Fibroblast of upper back skin (primary cell): ENCODE results near the gene TDRD3.
"Not testable (repeated sequence)": the region's sequence is repeated elsewhere in the genome, so short reads cannot be mapped to it uniquely, and the experiment has no call there.

Experiments used
- DNase-seq: peaks from one replicate; pipeline ENCODE4 v3.0.0-alpha.2; 2013

TDRD3 gene

DNA sequence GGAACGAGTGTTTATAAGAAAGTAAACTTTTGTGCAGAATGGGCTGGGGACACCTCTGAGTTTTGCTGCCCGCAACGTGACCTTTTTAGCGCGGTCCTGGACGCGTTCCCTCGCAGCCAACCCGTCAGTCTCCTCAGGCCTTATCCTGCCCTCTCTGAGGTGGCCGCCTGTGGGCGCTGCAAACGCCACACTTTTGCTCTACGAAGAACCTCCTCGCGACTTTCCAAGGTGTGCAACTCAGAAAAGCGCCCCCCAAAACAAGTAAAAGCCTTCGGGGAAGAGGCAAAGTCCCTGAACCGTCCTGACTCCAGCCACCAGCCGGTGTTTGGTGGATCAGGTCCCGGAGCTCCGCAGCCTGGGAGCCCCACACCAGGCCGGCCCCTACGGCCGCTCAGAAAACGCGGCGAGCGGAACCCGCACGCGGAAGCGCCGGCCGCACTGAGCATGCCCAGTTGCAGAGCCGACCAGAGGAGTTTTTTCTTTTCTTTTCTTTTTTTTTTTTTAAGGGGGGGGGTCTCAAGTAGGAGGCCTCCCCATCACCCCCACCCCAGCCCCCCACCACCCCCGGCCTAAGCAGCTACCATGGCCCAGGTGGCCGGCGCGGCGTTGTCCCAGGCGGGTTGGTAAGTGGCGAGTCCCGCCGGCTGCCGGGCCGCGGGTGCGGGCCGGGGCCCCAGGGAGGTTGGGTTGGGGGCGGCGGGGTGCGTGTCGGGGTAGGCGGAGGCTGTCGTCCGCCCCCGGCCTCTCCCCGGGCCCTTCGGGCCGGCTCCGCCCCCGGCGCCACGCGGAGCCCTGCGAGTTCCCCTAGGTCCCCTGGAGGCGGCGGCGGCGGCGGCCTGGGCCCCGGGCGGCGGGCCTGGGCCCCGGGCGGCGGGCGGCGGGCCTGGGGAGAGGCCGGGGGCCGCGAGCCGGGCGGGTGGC lies at the start of gene TDRD3:
TDRD3 (plus strand) TSS at position 438 of the 921 bp plus-strand sequence; CDS start at position 583, 145 bp downstream.
- DNase-seq = peak; percentile 84

GRCh38 chr13:60347690-60348089 lies 49.3 kb upstream of the TDRD3 start:
- DNase-seq = no peak

GRCh38 chr13:60348097-60348496 lies 48.9 kb upstream of the TDRD3 start:
- no peak for DNase-seq

DNA sequence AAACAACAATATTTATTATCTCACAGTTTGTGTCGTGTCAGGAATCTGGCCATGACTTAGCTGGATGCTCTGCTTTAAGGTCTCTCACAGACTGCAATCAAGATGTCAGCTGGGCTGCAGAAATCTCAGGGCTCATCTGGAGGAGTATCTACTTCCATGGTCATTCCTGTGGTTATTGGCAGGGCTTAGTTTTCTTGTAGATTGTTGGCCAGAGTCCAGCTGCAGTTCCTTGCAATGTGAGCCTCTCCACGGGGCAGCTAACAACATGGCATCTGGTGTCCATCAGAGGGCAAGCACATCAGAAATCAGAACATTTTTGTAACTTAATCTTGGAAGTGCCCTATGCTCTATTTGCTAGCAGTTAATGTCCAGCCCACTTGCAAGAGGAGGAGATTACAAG lies 45.7 kb upstream of the TDRD3 start:
- DNase-seq = peak; percentile 91

DNA sequence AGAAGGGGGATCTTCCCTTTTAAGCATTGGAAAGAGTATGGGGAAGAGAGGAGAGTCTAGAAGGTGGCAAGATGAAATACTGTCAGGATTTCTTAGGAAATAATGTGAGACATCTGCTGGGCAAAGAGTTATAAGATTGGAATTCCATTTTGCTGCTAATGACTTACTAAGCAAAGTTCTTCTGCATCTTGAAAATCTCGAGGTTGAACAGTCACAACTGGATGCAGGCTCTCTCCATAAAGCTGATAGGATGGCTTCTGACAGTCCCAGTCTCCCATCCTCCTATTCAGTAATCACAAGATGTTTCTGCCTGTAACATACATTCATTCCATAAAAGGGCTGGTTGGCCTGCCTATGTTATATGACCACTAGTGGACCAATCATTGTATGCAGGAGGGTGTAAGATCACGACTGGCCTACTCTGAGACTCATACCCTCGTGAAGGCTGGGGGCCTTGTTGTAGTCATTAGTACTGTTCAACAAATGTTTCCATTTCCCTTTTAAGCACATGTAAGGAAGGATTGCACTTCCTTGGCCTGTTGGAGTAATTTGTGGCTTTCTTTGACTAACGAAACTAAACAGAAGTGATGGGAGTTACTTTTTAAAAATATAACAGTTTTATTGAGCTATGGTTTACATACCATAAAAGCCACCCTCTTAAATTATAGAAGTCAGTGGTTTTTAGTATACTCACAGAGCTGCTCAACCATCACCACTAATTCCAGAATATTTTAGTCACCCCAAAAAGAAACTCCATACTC lies 45.0 kb upstream of the TDRD3 start:
- peak; percentile 52 for DNase-seq

GRCh38 chr13:60352644-60353043 lies 44.4 kb upstream of the TDRD3 start:
- no peak for DNase-seq

- DNase-seq = no peak
Observed at GRCh38 chr13:60355056-60355455, 42.0 kb upstream of the TDRD3 start.

DNA sequence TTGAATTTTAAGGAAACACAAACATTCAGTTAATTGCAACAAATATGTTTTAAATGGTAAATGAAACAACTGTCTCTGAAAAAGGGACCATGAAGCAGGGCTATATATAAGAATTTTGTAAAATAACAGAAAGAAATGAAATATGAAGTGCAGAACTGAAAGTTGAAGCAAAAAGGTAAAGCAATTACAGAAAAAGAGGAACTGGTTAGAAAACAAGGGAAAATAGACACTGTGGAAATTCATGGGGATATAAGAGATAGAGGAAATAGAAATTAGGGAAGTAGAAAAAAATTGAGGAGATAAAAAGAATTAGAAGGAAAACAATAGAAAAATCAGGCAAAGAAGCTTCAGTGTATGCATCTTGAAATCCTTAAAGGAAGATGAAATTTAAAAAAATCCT lies 40.0 kb upstream of the TDRD3 start:
- no peak for DNase-seq

GRCh38 chr13:60358453-60358852 lies 38.6 kb upstream of the TDRD3 start:
- DNase-seq = no peak

- no peak for DNase-seq
Observed at GRCh38 chr13:60363288-60363687, 33.7 kb upstream of the TDRD3 start.

- no peak for DNase-seq
Observed at GRCh38 chr13:60369242-60369641, 27.8 kb upstream of the TDRD3 start.

DNA sequence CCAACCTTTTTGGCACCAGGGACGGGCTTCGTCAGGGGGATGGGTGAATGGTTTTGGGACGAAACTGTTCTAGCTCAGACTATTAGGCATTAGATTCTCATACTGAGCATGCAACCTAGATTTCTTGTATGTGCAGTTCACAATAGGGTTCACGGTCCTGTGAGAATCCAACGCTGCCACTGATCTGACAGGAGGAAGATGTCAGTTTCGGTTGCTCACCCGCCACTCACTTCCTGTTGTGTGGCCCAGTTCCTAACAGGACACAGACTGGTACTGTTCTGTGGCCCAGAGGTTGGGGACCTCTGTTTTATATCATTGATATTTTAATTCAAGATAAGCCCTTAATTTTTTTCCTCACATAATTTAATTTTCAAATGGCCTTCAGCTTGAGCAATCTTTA lies 26.7 kb upstream of the TDRD3 start:
- DNase-seq = no peak

DNA sequence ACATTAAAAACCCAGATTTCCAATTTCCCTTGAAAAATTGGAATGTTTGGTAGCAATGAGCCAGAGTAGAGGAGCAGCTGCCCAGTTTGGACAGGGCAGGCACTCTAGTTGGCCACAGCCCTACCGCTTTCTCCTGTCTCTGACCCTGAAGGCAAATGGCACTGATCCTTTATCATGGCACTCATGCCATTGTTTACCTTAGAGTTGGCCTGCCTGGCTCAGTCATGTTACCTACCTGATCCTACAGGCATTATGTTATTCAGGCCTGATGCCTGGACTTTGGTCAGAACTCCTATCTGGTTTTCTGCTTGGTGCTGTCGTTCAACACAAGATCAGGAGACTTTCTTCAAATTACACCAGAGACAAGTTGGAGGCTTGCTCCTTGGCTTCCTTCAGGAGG lies 24.9 kb upstream of the TDRD3 start:
- no peak for DNase-seq

DNA sequence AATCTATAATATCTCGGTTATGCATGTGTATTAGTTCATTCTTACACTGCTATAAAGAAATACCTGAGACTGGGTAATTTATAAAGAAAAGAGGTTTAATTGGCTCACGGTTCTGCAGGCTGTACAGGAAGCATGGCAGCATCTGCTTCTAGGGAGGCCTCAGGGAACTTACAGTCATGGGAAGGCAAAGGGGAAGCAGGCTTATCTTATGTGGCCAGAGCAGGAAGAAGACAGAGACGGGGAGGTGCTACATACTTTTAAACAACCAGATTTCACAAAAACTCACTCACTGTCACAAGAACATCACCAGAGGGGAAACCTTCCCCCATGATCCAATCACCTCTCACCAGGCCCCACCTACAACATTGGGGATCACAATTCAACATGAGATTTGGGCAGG lies 17.7 kb upstream of the TDRD3 start:
- not testable (repeated sequence) for DNase-seq

- DNase-seq = no peak
Observed at GRCh38 chr13:60379837-60380565, 17.0 kb upstream of the TDRD3 start.

- no peak for DNase-seq
Observed at GRCh38 chr13:60384911-60385310, 12.1 kb upstream of the TDRD3 start.

DNA sequence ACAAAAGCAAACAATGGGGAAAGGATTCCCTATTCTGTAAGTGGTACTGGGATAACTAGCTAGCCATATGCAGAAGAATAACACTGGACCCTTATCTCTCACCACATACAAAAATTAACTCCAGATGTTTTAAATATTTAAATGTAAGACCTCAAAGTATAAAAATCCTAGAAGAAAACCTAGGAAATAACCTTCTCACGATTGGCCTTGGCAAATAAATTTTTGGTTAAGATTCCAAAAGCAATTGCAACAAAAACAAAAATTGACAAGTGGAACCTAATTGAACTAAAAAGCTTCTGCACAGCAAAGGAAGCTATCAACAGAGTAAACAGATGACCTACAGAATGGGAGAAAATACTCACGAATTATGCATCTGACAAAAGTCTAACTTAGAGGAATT lies 10.8 kb upstream of the TDRD3 start:
- DNase-seq = no peak

GRCh38 chr13:60392131-60392530 lies 4.9 kb upstream of the TDRD3 start:
- DNase-seq = no peak

DNA sequence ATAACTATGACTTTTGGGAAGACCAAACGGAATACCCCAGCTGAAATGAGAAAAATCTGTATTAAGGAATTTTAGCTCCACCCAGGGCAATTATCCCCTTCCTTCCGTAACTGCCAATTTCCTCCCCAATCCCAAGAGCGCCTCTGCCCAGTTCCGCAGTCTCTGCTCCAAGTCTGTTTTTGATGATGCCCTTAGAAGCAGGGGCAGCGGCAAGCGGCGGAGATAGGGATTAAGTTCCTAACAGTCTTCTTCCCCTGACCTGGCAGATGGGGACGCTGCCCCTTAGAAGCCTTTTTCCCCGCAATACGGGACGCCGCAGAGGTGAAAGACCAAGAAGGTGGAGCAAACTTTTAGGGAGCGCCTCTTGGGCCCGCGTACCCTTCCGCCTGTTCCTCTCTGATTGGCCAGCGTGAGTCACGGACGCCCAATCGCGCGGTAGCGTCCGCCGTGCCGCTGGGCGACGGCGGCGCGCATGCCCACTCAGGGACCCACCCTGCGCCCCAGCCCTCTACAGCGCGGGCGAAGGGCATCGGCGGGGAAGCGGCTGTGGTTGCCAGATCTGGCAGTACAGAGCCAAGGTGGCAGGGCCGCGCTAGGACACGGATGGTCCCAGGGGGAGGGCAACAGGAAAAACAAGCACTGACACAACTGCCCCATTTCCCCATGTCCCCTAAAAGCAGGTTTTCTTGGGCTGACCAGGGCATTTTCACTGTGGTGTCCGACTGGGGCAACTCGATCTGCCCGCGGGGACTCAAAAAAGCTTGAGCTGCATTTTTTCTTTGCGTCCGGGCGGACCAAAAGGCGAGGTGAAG lies 843 bp upstream of the TDRD3 start:
- DNase-seq = peak; percentile 90

DNA sequence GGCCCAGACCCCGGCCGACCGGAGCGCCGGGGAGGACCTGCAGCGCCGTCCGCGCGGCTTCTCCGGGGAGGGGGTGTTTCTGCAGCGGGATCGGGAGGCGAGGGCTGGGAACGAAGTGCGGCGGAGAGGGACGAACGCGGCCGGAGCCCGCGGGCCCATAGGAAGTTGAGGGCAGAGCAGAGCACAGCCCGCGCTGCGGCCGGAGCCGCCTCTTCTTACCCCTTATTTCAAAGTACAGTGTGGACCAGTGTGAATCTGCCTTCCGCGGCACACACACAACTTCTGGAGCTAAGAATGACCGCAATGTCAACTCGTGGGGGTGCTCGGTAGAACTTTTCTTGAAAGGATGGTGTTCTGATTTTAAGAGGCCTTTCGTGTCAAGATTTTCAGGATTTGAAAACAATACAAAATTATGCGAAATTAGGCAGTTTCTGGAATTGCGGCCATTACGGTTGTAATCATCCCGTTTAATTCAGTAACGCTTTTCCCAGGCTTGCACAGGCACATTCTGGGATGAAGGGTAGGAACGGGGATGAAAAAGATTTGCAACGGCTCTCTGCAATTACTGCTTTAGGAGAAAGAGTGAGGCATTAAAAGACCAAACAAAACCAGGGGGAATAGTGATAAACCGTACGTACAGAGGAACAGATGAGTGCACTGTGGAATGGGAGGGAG lies 821 bp downstream of the TDRD3 start:
- peak; percentile 55 for DNase-seq

GRCh38 chr13:60398379-60398891 lies 1.4 kb downstream of the TDRD3 start:
- no peak for DNase-seq
